ENCODE measurements around the gene ACO2.
"Not testable (repeated sequence)": the region's sequence is repeated elsewhere in the genome, so short reads cannot be mapped to it uniquely, and the experiment has no call there.

The ACO2 gene

GRCh38 chr22:41447435-41448188 lies 21.3 kb upstream of the ACO2 start:
- in situ Hi-C loops (cut with MboI; ENCODE audit: low sequenced_read_pairs): no loop called here

DNA sequence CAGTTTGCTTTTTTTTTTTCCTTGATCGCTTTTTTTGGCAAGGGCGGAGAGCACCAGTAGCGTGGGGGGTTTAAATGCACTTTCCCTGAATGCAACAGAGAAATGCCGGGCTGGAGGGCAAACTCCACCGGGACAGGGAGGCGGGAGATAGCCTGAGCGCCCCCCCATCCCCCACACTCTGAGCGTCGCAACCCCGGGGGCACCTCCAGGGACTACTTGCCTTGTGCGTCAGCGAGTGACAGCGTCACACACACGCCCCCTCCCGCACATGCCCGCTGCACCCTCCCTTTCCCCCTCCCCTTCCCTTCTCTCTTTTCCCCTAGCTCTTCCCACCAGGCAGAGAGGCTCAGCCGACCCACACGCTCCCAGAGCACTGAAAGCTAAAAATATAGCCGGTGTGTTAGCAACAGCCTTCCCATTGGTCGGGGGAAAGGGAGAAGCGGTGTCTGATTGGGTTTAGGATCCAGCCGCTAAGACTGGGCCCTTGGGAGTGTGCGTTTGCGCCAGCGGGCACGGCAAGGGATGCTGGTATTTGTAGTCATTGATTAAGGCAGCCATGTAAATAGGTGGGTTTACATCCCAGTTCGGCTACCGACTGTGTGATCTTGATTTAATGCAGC lies 20.6 kb upstream of the ACO2 start:
- in situ Hi-C loops (cut with MboI; ENCODE audit: low sequenced_read_pairs): no loop called here

DNA sequence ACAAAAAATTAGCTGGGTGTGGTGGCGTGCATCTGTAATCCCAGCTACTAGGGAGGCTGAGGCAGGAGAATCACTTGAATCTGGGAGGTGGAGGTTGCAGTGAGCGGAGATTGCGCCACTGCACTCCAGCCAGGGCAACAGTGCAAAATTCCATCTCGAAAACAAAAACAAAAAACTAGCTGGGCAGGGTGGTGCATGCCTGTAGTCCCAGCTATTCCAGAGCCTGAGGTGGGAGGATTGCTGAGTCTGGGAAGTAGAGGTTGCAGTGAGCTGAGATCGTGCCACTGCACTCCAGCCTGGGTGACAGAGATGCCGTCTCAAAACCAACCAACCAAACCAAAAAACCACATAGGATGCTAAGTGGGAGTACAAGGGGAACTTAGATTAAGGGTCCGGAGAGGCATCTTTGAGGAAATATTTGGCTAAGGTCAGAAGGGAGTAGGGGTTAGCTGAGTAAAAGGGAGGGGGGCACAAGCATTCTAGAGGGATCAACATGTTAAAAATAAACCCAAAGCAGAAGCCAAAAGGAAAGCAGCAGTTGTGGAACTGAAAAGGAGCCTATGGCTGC lies 10.7 kb upstream of the ACO2 start:
- in situ Hi-C loops (cut with MboI; ENCODE audit: low sequenced_read_pairs): no loop called here

DNA sequence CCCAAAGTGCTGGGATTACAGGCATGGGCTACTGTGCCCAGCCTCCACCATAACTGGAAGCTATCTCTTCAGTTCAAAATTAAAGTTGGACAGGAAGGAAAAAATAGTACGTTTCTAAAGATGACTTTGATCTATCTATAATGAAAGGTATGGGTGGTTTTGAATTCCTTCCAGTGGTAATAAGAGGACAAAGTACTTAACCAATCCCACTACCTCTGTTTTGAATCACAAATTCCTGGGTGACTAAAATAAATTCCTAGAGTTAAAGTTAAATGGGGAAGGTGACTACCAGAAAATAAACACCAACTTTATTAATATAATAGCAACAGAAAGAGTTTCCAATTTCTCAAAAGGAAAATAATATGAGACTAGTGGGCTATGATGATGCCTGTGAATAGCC lies 9.5 kb upstream of the ACO2 start:
- in situ Hi-C loops (cut with MboI; ENCODE audit: low sequenced_read_pairs): no loop called here

GRCh38 chr22:41460071-41460470 lies 8.8 kb upstream of the ACO2 start:
- in situ Hi-C loops (cut with MboI; ENCODE audit: low sequenced_read_pairs): not testable (repeated sequence)

DNA sequence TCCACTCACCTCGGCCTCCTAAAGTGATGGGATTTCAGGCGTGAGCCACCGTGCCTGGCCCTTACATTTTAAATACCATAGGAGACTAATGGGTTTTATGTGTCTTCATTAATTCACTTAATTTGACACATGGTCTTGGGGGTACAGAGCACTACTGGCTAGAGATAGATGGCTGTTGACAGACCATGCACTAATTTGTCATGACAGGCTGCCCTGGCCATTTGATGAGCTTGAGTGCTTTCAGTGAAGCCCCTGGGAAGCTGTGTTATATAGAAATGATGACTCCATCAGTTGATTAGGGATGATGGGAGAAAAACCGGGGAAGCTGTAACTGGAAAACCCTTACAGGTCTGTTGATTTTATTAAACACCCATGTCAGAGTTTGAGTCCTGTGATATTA lies 7.0 kb upstream of the ACO2 start:
- in situ Hi-C loops (cut with MboI; ENCODE audit: low sequenced_read_pairs): no loop called here

DNA sequence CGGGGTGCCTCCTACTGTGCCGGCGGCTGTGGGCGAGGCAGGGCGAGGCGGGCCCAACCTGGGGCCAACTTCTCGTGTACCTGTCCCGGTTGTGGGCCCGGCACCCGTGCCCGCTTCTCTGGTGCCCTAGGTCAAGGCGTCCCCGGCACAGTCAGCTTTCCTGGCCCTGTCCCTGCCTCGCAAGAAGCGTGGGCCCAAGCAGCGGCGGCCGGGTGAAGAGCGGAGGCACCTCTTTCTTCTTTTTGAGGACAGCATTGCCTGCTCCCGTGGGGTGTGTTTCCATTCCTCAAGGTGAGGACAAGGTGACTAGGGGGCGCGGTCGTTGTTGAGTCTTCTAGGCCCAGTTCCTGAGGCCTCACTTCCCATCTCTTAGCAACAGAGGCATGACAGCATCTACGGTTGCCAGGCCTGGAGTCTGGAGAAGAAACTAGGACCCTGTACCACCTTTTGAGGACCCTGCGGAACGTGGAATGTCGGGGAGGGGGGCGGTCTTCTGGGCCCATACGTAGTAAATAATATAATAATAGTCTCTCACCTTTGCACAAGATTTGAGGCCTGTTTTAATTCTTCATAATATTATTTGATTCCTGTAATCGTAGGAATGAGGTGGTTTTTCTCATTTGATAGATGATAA lies 418 bp downstream of the ACO2 start:
- in situ Hi-C loops (cut with MboI; ENCODE audit: low sequenced_read_pairs): no loop called here

DNA sequence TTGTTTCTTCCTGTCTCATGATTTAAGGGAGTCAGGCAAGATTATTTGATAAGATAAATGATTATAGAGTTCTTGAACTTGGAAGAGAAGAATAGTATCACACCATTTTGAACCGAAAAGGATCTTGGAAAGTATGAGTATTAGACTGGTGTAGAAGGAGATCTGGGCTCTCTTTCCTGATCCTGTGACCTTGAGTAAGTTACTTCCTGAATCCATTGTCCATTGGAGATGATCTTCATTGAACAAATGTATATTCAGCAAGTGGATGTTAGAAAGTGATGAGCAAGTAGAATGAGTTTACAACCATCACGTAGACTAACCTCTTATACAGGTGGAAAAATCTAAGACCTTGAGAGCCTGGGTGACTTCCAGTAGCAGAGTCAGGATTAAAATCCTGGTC lies 2.0 kb downstream of the ACO2 start:
- in situ Hi-C loops (cut with MboI; ENCODE audit: low sequenced_read_pairs): no loop called here

GRCh38 chr22:41471568-41471967 lies 2.7 kb downstream of the ACO2 start:
- in situ Hi-C loops (cut with MboI; ENCODE audit: low sequenced_read_pairs): no loop called here

GRCh38 chr22:41474872-41475451 lies 6.0 kb downstream of the ACO2 start:
- in situ Hi-C loops (cut with MboI; ENCODE audit: low sequenced_read_pairs): no loop called here

- in situ Hi-C loops (cut with MboI; ENCODE audit: low sequenced_read_pairs): no loop called here
Observed at GRCh38 chr22:41478473-41478872, 9.6 kb downstream of the ACO2 start.

DNA sequence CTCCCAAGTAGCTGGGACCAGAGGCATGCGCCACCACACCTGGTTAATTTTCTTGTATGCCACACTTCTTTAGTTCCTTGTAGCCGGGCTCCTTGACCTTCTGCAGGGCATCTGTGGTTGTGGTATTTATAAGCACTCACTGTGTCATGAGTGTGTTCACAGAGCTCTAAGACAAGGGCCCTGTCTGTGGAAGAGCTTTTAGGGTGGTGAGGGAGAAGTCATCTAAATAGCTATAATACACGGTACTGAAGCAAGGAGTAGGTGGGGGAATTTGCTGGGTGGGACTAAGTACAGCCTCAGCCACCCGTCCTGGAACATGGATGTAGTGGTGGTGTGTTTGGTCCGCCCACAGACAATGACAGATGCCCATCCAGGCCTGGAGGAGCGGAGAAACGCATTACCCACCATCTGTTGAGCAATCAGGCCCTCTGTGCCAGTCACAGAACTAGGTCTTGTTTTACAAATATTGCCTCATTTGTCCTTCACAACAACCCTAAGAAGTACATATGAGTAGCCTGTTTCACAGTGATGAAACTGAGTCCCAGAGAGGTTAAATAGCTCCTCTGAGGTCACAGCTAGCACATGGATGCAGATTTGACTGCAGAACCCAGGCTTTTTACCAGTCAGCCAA lies 10.1 kb downstream of the ACO2 start:
- in situ Hi-C loops (cut with MboI; ENCODE audit: low sequenced_read_pairs): no loop called here

GRCh38 chr22:41479671-41480396 lies 10.9 kb downstream of the ACO2 start:
- in situ Hi-C loops (cut with MboI; ENCODE audit: low sequenced_read_pairs): no loop called here

DNA sequence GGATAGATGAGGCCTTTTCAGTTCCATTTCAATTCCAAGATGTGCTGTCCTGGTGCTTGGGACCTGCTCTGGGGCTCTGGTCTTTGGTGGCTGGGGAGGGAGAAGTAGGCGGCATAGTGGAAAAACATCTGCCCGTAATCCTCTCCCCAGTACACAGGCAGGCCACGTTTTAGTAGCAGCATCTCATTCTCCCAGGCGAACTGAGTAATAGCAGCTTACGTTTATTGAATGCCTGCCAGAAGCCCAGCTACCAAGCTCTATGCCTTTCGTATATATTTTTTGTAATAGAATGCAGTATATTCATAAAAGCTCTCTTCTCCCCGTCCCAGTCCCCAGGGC lies 11.4 kb downstream of the ACO2 start:
- in situ Hi-C loops (cut with MboI; ENCODE audit: low sequenced_read_pairs): no loop called here

- in situ Hi-C loops (cut with MboI; ENCODE audit: low sequenced_read_pairs): no loop called here
Observed at GRCh38 chr22:41481131-41481830, 12.4 kb downstream of the ACO2 start.

DNA sequence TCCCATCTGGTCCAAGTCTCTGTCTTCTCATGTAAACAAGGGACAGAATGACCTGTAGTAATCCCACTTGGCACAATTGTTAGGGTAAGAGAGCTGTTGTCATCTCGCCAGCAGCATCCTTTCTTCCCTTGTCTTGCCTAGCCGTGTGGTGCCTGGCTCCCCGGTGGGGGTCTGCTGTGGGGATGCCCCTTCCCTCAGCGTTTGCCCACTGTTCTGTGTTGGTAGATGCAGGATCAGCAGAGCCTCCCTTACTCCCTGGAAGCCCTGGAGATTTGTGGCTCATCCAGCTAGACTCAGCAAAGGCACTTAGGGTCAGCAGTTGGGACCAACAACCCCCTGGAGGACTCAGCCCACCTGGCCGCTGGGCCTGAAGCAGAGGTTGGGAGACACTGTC lies 13.0 kb downstream of the ACO2 start:
- in situ Hi-C loops (cut with MboI; ENCODE audit: low sequenced_read_pairs): no loop called here

- in situ Hi-C loops (cut with MboI; ENCODE audit: low sequenced_read_pairs): no loop called here
Observed at GRCh38 chr22:41482319-41482935, 13.5 kb downstream of the ACO2 start.

DNA sequence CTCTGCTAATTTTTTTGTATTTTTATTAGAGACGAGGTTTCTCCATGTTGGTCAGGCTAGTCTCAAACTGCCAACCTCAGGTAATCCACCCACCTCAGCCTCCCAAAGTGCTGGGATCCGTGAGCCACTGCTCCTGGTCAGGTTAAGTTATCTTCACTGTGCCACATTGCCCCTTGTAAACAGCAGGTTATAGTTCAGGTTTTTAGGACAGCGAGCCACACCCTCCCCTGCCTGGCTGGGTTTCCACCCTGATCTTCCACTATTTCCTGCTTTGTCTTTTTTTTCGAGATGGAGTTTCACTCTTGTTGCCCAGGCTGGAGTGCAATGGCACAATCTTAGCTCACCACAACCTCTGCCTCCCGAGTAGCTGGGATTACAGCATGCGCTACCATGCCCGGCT lies 16.1 kb downstream of the ACO2 start:
- in situ Hi-C loops (cut with MboI; ENCODE audit: low sequenced_read_pairs): no loop called here

- in situ Hi-C loops (cut with MboI; ENCODE audit: low sequenced_read_pairs): no loop called here
Observed at GRCh38 chr22:41487037-41487935, 18.4 kb downstream of the ACO2 start.
